GM21423 (cell line): ENCODE measurements around the gene HMBS.

Source experiments
- ATAC-seq: cut with Tn5 transposase; IDR thresholded peaks from one replicate; pipeline ENCODE4 v1.9.1; 2021; ENCODE audit warnings: mild to moderate bottlenecking, moderate library complexity; ENCODE audit not compliant: unreplicated experiment

The HMBS gene

GRCh38 chr11:119067371-119068222 lies 17.1 kb upstream of the HMBS start, which contains the start of gene VPS11:
TSS of gene VPS11 (plus strand) at chr11:119067818. CDS start at chr11:119067824, 6 bp downstream.
- peak; percentile 90 for ATAC-seq

GRCh38 chr11:119077839-119078238 lies 6.8 kb upstream of the HMBS start:
- no peak for ATAC-seq

GRCh38 chr11:119078675-119079420 lies 5.8 kb upstream of the HMBS start:
- no peak for ATAC-seq

- no peak for ATAC-seq
These were observed 2.9 kb upstream of the HMBS start for GRCh38 chr11:119081682-119082260.

GRCh38 chr11:119085437-119085847 lies 761 bp downstream of the HMBS start:
- peak; percentile 29 for ATAC-seq

- ATAC-seq: no peak
These were observed 2.4 kb downstream of the HMBS start for GRCh38 chr11:119087123-119087522.

GRCh38 chr11:119087747-119088241 lies 3.1 kb downstream of the HMBS start:
- ATAC-seq: no peak

GRCh38 chr11:119088406-119088805 lies 3.7 kb downstream of the HMBS start:
- ATAC-seq: no peak

GRCh38 chr11:119089319-119089718 lies 4.6 kb downstream of the HMBS start:
- ATAC-seq: no peak

- ATAC-seq: no peak
These were observed 6.5 kb downstream of the HMBS start for GRCh38 chr11:119091178-119091577.

- ATAC-seq: no peak
These were observed 7.5 kb downstream of the HMBS start for GRCh38 chr11:119091966-119092879.

- no peak for ATAC-seq
These were observed 8.5 kb downstream of the HMBS start for GRCh38 chr11:119092880-119093842.

- ATAC-seq: peak; percentile 6
These were observed 9.5 kb downstream of the HMBS start for GRCh38 chr11:119093942-119094815.

GRCh38 chr11:119094816-119095065 lies 10.1 kb downstream of the HMBS start:
- peak; percentile 36 for ATAC-seq

GRCh38 chr11:119095066-119095880 lies 10.6 kb downstream of the HMBS start:
- peak; percentile 78 for ATAC-seq

GRCh38 chr11:119099711-119100110 lies 15.0 kb downstream of the HMBS start:
- ATAC-seq: no peak

- ATAC-seq: no peak
These were observed 15.7 kb downstream of the HMBS start for GRCh38 chr11:119100246-119100970.
